Activated CD8-positive, alpha-beta T cell treated with anti-CD3 and anti-CD28 coated beads for 36 hours (primary cell): Measurements from ENCODE around the gene FGF1. TPM values are rescaled to one million over a fixed set of nuclear protein-coding genes. Genes with fewer than 3 reads are reported as not detected.

Experiments used
- ATAC-seq: fragments of 200-7000 bp; cut with Tn5 transposase; one replicate; pipeline ENCODE4 v1.10.0; 2021; ENCODE audit warnings: mild to moderate bottlenecking, moderate library complexity
- CTCF ChIA-PET: fragments of 350-600 bp; sonication (Branson Sonifier 250); formaldehyde crosslinking; loops from one replicate; lab custom pipeline; 2021; ENCODE audit warnings: antibody characterized with exemption; lab: Charles Lee
- POLR2A ChIA-PET: fragments of 350-600 bp; sonication (Branson Sonifier 250); formaldehyde crosslinking; loops from one replicate; lab custom pipeline; 2021; ENCODE audit warnings: antibody characterized with exemption; lab: Charles Lee
- DNase-seq: peaks from one replicate; pipeline ENCODE4 v3.0.0-alpha.2; 2020
- H3K27ac Mint-ChIP-seq: one replicate; pipeline ENCODE4 v1.8.0; 2021; ENCODE audit warnings: mild to moderate bottlenecking, mixed read lengths
- H3K27me3 Mint-ChIP-seq: one replicate; pipeline ENCODE4 v1.8.0; 2021; ENCODE audit warnings: mixed read lengths
- H3K36me3 Mint-ChIP-seq: one replicate; pipeline ENCODE4 v1.8.0; 2021; ENCODE audit warnings: low read depth, mixed read lengths
- H3K4me1 Mint-ChIP-seq: one replicate; pipeline ENCODE4 v1.8.0; 2021; ENCODE audit warnings: low read depth, mixed read lengths
- H3K4me3 Mint-ChIP-seq: one replicate; pipeline ENCODE4 v1.8.0; 2021; ENCODE audit warnings: mild to moderate bottlenecking, moderate library complexity, mixed read lengths
- H3K9me3 Mint-ChIP-seq: one replicate; pipeline ENCODE4 v1.8.0; 2021; ENCODE audit warnings: mixed read lengths
- CTCF ChIP-seq: fragments of 200-600 bp; IDR thresholded peaks from one replicate; pipeline ENCODE4 v1.8.0; 2022; ENCODE audit warnings: antibody characterized with exemption, mild to moderate bottlenecking
- intact Hi-C: fragments of 100-400 bp; cut with micrococcal nuclease; formaldehyde crosslinking; loops from one replicate; pipeline ENCODE4 v1.10.0; 2022
- total RNA-seq, 2 experiments: library from RNA; stranded (reverse); gene quantifications; one replicate each; pipeline ENCODE4 v1.2.3, GENCODE V29; 2021

Gene FGF1
- total RNA-seq, 2 experiments from 2014 or later, result not detected

GRCh38 chr5:142576804-142577203 lies 109.1 kb downstream of the FGF1 start:
- H3K4me1 Mint-ChIP-seq, result peaks cover 10% of the 10 kb centered on the region
- no peak overlapping the region for H3K27ac Mint-ChIP-seq
- no peak for ATAC-seq
- DNase-seq, result no peak
- H3K27me3 Mint-ChIP-seq, result no peaks in the 10 kb centered on the region
- H3K4me3 Mint-ChIP-seq, result no peak overlapping the region
- intact Hi-C loops, result no loop called here
- TF ChIP-seq CTCF, result no peak
- CTCF ChIA-PET, result no interaction called here
- POLR2A ChIA-PET, result no interaction called here
- H3K36me3 Mint-ChIP-seq, result peaks cover 3% of the 10 kb centered on the region
- H3K9me3 Mint-ChIP-seq, result peaks cover 8% of the 10 kb centered on the region

- Mint-ChIP-seq H3K9me3 (peaks cover 8% of the 10 kb centered on the region), H3K27ac (no peak overlapping the region), H3K4me3 (no peak overlapping the region), H3K4me1 (peaks cover 6% of the 10 kb centered on the region), H3K27me3 (no peaks in the 10 kb centered on the region), H3K36me3 (peaks cover 3% of the 10 kb centered on the region)
- intact Hi-C loops, result no loop called here
- DNase-seq, result no peak
- no peak for TF ChIP-seq CTCF
- CTCF ChIA-PET, result interaction anchor here (1.8 kb wide), 1 partner anchor 313 kb away, joined by 4 read pairs; no protein-coding TSS in a partner anchor
- POLR2A ChIA-PET, result no interaction called here
- no peak for ATAC-seq
These were observed 109.6 kb downstream of the FGF1 start for GRCh38 chr5:142576303-142576702.

- intact Hi-C loops, result no loop called here
- CTCF ChIA-PET, result interaction anchor here (1.8 kb wide), 1 partner anchor 15 kb away, joined by 7 read pairs; no protein-coding TSS in a partner anchor
- no peaks in the 10 kb centered on the region for H3K36me3 Mint-ChIP-seq
These were observed 113.9 kb downstream of the FGF1 start for GRCh38 chr5:142572006-142572405.

GRCh38 chr5:142571371-142571770 lies 114.5 kb downstream of the FGF1 start:
- ATAC-seq (no peak), DNase-seq (no peak)
- H3K4me3 Mint-ChIP-seq, result no peak overlapping the region
- TF ChIP-seq CTCF, result no peak
- ChIA-PET CTCF (interaction anchor here (1.8 kb wide), 1 partner anchor 16 kb away, joined by 7 read pairs; no protein-coding TSS in a partner anchor), POLR2A (interaction anchor here (0.6 kb wide), 1 partner anchor 157 kb away, joined by 3 read pairs; no protein-coding TSS in a partner anchor)
- intact Hi-C loops, result no loop called here
- no peaks in the 10 kb centered on the region for H3K9me3 Mint-ChIP-seq
- peaks cover 1% of the 10 kb centered on the region for H3K27me3 Mint-ChIP-seq
- H3K36me3 Mint-ChIP-seq, result no peaks in the 10 kb centered on the region
- no peaks in the 10 kb centered on the region for H3K4me1 Mint-ChIP-seq
- no peak overlapping the region for H3K27ac Mint-ChIP-seq

More at GRCh38 chr5:142572006-142572405, 113.9 kb downstream of the FGF1 start:
- DNase-seq (no peak), ATAC-seq (no peak)
- H3K4me3 Mint-ChIP-seq, result no peak overlapping the region
- TF ChIP-seq CTCF, result no peak
- H3K27ac Mint-ChIP-seq, result no peak overlapping the region
- POLR2A ChIA-PET, result interaction anchor here (0.6 kb wide), 1 partner anchor 157 kb away, joined by 3 read pairs; no protein-coding TSS in a partner anchor
- no peaks in the 10 kb centered on the region for H3K9me3 Mint-ChIP-seq
- no peaks in the 10 kb centered on the region for H3K4me1 Mint-ChIP-seq
- peaks cover 1% of the 10 kb centered on the region for H3K27me3 Mint-ChIP-seq

- intact Hi-C loops, result no loop called here
- H3K4me3 Mint-ChIP-seq, result no peak overlapping the region
- no peaks in the 10 kb centered on the region for H3K9me3 Mint-ChIP-seq
- ATAC-seq (no peak), DNase-seq (no peak)
- no peaks in the 10 kb centered on the region for H3K36me3 Mint-ChIP-seq
- no peaks in the 10 kb centered on the region for H3K4me1 Mint-ChIP-seq
- H3K27me3 Mint-ChIP-seq, result peaks cover 1% of the 10 kb centered on the region
- no peak overlapping the region for H3K27ac Mint-ChIP-seq
- TF ChIP-seq CTCF, result no peak
- CTCF ChIA-PET, result no interaction called here
- POLR2A ChIA-PET, result no interaction called here
These were observed 116.0 kb downstream of the FGF1 start for GRCh38 chr5:142569905-142570304.
